Uterus (tissue), 2 donors: Measurements from ENCODE around the gene ZFP30.

Experiments used
- CTCF ChIP-seq, 4 experiments: fragments of 200-600 bp in 2 of 4; fragments of 450-650 bp in 2 of 4; sonication (generic) in 2 of 4; IDR thresholded peaks; one replicate each; pipeline ENCODE4 v1.5.1; 2016 to 2019; ENCODE audit warnings: antibody characterized with exemption in 4 of 4, mild to moderate bottlenecking in 2 of 4, moderate library complexity in 1 of 4
- POLR2A ChIP-seq, 2 donors: fragments of 450-650 bp; IDR thresholded peaks; one replicate each; pipeline ENCODE4 v1.6.1; 2016; ENCODE audit warnings: antibody characterized with exemption in 2 of 2, mild to moderate bottlenecking in 1 of 2, moderate library complexity in 1 of 2

GRCh38 chr19:37565370-37565669 lies 89.9 kb downstream of the ZFP30 start:
- TF ChIP-seq CTCF (IDR thresholded peaks at IDR 0.05) = no peak
- TF ChIP-seq POLR2A (IDR thresholded peaks at IDR 0.05) = no peak
